ENCODE measurements around the gene PSMG3.
"Not testable (repeated sequence)": the region's sequence is repeated elsewhere in the genome, so short reads cannot be mapped to it uniquely, and the experiment has no call there.

PSMG3 gene

GRCh38 chr7:1596181-1597043 lies 26.6 kb upstream of the PSMG3 start:
- DNase-seq = no peak

- no peak for DNase-seq
These were observed 25.8 kb upstream of the PSMG3 start for GRCh38 chr7:1595636-1596035.

GRCh38 chr7:1595027-1595426 lies 25.2 kb upstream of the PSMG3 start:
- no peak for DNase-seq

GRCh38 chr7:1593904-1594421 lies 24.1 kb upstream of the PSMG3 start:
- DNase-seq = no peak

GRCh38 chr7:1593091-1593866 lies 23.4 kb upstream of the PSMG3 start:
- DNase-seq = no peak

- DNase-seq = no peak
These were observed 22.6 kb upstream of the PSMG3 start for GRCh38 chr7:1592299-1592871.

GRCh38 chr7:1591876-1592275 lies 22.0 kb upstream of the PSMG3 start:
- no peak for DNase-seq

GRCh38 chr7:1591396-1591795 lies 21.6 kb upstream of the PSMG3 start:
- no peak for DNase-seq

GRCh38 chr7:1590887-1591286 lies 21.1 kb upstream of the PSMG3 start:
- DNase-seq = no peak

GRCh38 chr7:1590476-1590875 lies 20.6 kb upstream of the PSMG3 start:
- DNase-seq = no peak

- DNase-seq = no peak
These were observed 19.1 kb upstream of the PSMG3 start for GRCh38 chr7:1588978-1589377.

GRCh38 chr7:1587738-1588137 lies 17.9 kb upstream of the PSMG3 start:
- DNase-seq = no peak

GRCh38 chr7:1586827-1587705 lies 17.2 kb upstream of the PSMG3 start:
- no peak for DNase-seq

- DNase-seq = no peak
These were observed 16.4 kb upstream of the PSMG3 start for GRCh38 chr7:1586126-1586826.

- DNase-seq = no peak
These were observed 15.5 kb upstream of the PSMG3 start for GRCh38 chr7:1585142-1585981.

GRCh38 chr7:1584700-1585099 lies 14.9 kb upstream of the PSMG3 start:
- DNase-seq = no peak

- not testable (repeated sequence) for DNase-seq
These were observed 13.6 kb upstream of the PSMG3 start for GRCh38 chr7:1583241-1583930.

GRCh38 chr7:1580422-1581030 lies 10.7 kb upstream of the PSMG3 start:
- no peak for DNase-seq

- DNase-seq = peak; percentile 44
These were observed 9.9 kb upstream of the PSMG3 start for GRCh38 chr7:1579481-1580421.

Measured in NCI-H1436 (cell line).